ENCODE data around the gene ATP9B. TPM values are rescaled to one million over a fixed set of nuclear protein-coding genes. Genes with fewer than 3 reads are reported as not detected.
"Not testable (repeated sequence)": the region's sequence is repeated elsewhere in the genome, so short reads cannot be mapped to it uniquely, and the experiment has no call there.

The ATP9B gene
- total RNA-seq, 6 experiments from 2014 or later: 13.6 to 25.7 (median 14.5) TPM

DNA sequence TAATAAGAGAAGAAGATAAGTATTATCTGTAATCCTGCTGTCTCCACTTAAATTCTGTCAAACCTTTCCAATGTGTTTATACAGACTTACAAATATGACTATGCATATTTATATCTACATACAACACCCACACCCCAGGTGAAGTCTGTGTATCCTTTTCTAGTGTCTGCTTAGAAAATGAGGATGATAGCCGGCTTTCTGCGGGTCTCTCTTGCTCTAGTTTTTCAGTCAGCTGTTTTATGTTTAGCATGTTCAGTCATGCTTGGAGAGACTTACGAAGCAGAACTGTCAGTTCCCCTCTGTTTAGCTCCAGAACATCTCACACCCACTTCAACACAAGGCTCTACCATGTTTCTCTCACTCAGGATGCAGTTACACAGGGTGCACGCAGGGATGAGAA, 189.3 kb downstream of the ATP9B start:
- DNase-seq (no peak), ATAC-seq (no peak)
- intact Hi-C loops (cut with DNase I): no loop called here
- Histone ChIP-seq H3K36me3 (peaks cover 0 to 5% (median 0%) of the 10 kb centered on the region in 4 donors), H3K4me1 (no peaks in the 10 kb centered on the region), H3K27me3 (no peaks in the 10 kb centered on the region), H3K9me3 (no peaks in the 10 kb centered on the region), H3K4me3 (no peak overlapping the region), H3K27ac (no peak overlapping the region)
- 94% methylated on average over 4 of the region's 4 CpGs for WGBS (ENCODE audit: insufficient coverage, low coverage, low lambda C conversion rate, missing lambda C conversion rate)
- TF ChIP-seq, protein P1, sequence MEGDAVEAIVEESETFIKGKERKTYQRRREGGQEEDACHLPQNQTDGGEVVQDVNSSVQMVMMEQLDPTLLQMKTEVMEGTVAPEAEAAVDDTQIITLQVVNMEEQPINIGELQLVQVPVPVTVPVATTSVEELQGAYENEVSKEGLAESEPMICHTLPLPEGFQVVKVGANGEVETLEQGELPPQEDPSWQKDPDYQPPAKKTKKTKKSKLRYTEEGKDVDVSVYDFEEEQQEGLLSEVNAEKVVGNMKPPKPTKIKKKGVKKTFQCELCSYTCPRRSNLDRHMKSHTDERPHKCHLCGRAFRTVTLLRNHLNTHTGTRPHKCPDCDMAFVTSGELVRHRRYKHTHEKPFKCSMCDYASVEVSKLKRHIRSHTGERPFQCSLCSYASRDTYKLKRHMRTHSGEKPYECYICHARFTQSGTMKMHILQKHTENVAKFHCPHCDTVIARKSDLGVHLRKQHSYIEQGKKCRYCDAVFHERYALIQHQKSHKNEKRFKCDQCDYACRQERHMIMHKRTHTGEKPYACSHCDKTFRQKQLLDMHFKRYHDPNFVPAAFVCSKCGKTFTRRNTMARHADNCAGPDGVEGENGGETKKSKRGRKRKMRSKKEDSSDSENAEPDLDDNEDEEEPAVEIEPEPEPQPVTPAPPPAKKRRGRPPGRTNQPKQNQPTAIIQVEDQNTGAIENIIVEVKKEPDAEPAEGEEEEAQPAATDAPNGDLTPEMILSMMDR (IDR thresholded peaks at IDR 0.05): no peak
- TF ChIP-seq POLR2A (IDR thresholded peaks at IDR 0.05): no peak

DNA sequence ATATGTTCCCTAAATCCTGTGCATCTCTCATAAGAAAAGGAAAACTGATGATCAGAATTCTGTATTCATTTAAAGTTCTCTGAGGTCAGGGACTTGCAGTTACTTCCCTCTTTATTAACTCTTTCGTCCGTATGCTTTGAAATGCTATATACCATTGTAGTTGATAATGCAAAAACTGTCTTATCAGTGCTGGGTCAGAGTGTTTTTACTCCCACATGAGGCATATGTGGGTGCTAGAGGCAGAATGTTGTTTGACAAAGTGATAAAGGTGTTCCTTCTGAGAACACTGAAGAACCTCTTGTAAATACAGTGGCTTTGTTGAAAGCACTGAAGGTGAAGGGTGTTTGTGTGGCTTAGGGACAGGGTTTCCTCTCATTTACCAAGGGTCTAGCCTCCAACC, 190.0 kb downstream of the ATP9B start:
- no peak for TF ChIP-seq POLR2A (IDR thresholded peaks at IDR 0.05)
- TF ChIP-seq, protein P1 (IDR thresholded peaks at IDR 0.05): no peak
- no peaks in the 10 kb centered on the region for H3K9me3 ChIP-seq
- intact Hi-C loops (cut with DNase I): no loop called here
- H3K4me3 ChIP-seq: no peak overlapping the region
- ATAC-seq: no peak
- DNase-seq: no peak
- 87% methylated on average over 2 of the region's 2 CpGs for WGBS (ENCODE audit: insufficient coverage, low coverage, low lambda C conversion rate, missing lambda C conversion rate)
- no peaks in the 10 kb centered on the region for H3K27me3 ChIP-seq
- peaks cover 0 to 5% (median 0%) of the 10 kb centered on the region in 4 donors for H3K36me3 ChIP-seq
- no peaks in the 10 kb centered on the region for H3K4me1 ChIP-seq
- no peak overlapping the region for H3K27ac ChIP-seq

DNA sequence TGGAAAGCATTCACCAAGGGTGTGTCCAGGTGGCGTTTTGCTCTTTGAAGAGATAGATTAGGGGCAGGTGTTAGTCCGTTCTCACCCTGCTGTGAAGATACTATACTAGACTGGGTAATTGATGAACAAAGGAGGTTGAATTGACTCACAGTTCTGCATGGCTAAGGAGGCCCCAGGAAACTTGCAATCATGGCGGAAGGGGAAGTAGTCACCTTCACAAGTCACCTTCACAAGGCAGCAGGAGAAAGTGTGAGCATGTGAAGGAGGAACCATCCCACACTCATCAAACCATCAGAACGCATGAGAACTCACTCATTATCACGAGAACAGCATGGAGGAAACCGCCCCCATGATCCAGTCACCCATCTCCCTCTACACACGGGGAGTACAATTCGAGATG, 190.8 kb downstream of the ATP9B start:
- H3K27me3 ChIP-seq: no peaks in the 10 kb centered on the region
- TF ChIP-seq POLR2A (IDR thresholded peaks at IDR 0.05): no peak
- TF ChIP-seq, protein P1 (IDR thresholded peaks at IDR 0.05): no peak
- H3K27ac ChIP-seq: no peak overlapping the region
- no peaks in the 10 kb centered on the region for H3K4me1 ChIP-seq
- peaks cover 0 to 5% (median 0%) of the 10 kb centered on the region in 4 donors for H3K36me3 ChIP-seq
- DNase-seq (no peak), ATAC-seq (no peak)
- no peaks in the 10 kb centered on the region for H3K9me3 ChIP-seq
- WGBS (ENCODE audit: insufficient coverage, low coverage, low lambda C conversion rate, missing lambda C conversion rate): 94% methylated on average over 8 of the region's 8 CpGs
- intact Hi-C loops (cut with DNase I): no loop called here
- no peak overlapping the region for H3K4me3 ChIP-seq

DNA sequence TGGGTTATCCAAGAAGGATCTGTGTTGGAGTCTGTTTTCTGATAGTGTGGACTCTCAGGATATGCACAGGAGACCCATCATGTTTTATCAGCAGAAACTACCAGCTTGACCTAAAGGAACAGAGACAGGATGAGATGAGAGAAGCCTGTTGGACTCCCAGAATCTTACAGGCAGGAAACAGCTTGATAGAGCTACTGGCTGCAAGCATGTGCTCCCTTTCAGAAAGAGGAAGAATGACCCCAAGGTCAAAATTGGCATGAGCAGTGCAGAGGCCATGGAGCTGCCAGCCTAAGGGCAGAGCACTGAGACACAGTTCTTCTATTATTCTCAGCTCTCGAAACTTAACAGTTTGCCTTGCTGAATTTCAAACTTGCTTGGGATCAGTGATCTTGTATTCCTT, 191.3 kb downstream of the ATP9B start:
- DNase-seq (no peak), ATAC-seq (peak in 1 of 4 donors; percentile 32)
- WGBS (ENCODE audit: insufficient coverage, low coverage, low lambda C conversion rate, missing lambda C conversion rate): no CpG with 5 or more reads among the region's 1 CpG
- H3K4me1 ChIP-seq: no peaks in the 10 kb centered on the region
- no peak overlapping the region for H3K4me3 ChIP-seq
- no peaks in the 10 kb centered on the region for H3K27me3 ChIP-seq
- H3K27ac ChIP-seq: no peak overlapping the region
- TF ChIP-seq, protein P1 (IDR thresholded peaks at IDR 0.05): no peak
- no peak for TF ChIP-seq POLR2A (IDR thresholded peaks at IDR 0.05)
- intact Hi-C loops (cut with DNase I): no loop called here
- no peaks in the 10 kb centered on the region for H3K9me3 ChIP-seq
- H3K36me3 ChIP-seq: peaks cover 0 to 5% (median 0%) of the 10 kb centered on the region in 4 donors

DNA sequence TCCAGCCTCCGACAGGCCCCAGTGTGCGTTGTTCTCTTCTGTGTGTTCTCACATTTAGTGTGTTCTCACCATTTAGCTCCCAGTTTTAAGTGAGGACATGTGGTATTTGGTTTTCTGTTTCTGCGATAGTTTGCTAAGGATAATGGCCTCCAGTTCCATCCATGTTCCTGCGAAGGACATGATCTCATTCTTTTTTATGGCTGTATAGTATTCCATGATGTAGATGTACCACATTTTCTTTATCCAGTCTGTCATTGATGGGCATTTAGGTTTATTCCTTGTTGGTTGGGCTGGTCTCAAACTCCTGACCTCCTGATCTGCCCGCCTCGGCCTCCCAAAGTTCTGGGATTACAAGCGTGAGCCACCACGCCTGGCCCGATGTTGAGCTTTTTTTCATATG, 195.9 kb downstream of the ATP9B start:
- H3K27me3 ChIP-seq; H3K9me3 ChIP-seq; H3K4me1 ChIP-seq; DNase-seq; intact Hi-C loops (cut with DNase I); ATAC-seq; H3K36me3 ChIP-seq; H3K4me3 ChIP-seq; H3K27ac ChIP-seq: not testable (repeated sequence)
- 98% methylated on average over 9 of the region's 9 CpGs for WGBS (ENCODE audit: insufficient coverage, low coverage, low lambda C conversion rate, missing lambda C conversion rate)

DNA sequence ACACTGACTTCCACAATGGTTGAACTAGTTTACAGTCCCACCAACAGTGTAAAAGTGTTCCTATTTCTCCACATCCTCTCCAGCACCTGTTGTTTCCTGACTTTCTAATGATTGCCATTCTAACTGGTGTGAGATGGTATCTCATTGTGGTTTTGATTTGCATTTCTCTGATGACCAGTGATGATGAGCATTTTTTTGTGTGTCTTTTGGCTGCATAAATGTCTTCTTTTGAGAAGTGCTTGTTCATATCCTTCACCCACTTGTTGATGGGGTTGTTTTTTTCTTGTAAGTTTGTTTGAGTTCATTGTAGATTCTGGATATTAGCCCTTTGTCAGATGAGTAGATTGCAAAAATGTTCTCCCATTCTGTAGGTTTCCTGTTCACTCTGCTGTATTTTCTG, 202.6 kb downstream of the ATP9B start:
- H3K27me3 ChIP-seq; DNase-seq; H3K4me3 ChIP-seq; H3K4me1 ChIP-seq; H3K27ac ChIP-seq; intact Hi-C loops (cut with DNase I); ATAC-seq; H3K36me3 ChIP-seq; H3K9me3 ChIP-seq: not testable (repeated sequence)

Data from right lobe of liver (tissue), 6 donors.